ENCODE measurements around the gene PTK7. TPM values are rescaled to one million over a fixed set of nuclear protein-coding genes. Genes with fewer than 3 reads are reported as not detected.
A peak's percentile ranks its signal among the peaks of the same experiment; 100 is the strongest.
"Not testable (repeated sequence)": the region's sequence is repeated elsewhere in the genome, so short reads cannot be mapped to it uniquely, and the experiment has no call there.

PTK7 gene
- total RNA-seq (2014; rRNA removed; shearing (Covaris generic)), result 59.6 and 66.4 TPM in 2 replicates

GRCh38 chr6:43075670-43076463 is at the start of gene PTK7:
Gene PTK7, plus strand, starts transcription at chr6:43076314. Its CDS starts 175 bp downstream, at chr6:43076489.
- DNase-seq (ENCODE audit: low read depth), result peak; percentile 53

- DNase-seq (ENCODE audit: low read depth), result no peak
Observed at GRCh38 chr6:43026365-43026764, 49.7 kb upstream of the PTK7 start.

GRCh38 chr6:43029120-43029519 is 47.0 kb upstream of the PTK7 start:
- DNase-seq (ENCODE audit: low read depth), result no peak

- no peak for DNase-seq (ENCODE audit: low read depth)
Observed at GRCh38 chr6:43032326-43032725, 43.8 kb upstream of the PTK7 start.

- no peak for DNase-seq (ENCODE audit: low read depth)
Observed at GRCh38 chr6:43033496-43034189, 42.5 kb upstream of the PTK7 start.

- DNase-seq (ENCODE audit: low read depth), result no peak
Observed at GRCh38 chr6:43034190-43034525, 42.0 kb upstream of the PTK7 start.

GRCh38 chr6:43035495-43036194 is 40.5 kb upstream of the PTK7 start:
- no peak for DNase-seq (ENCODE audit: low read depth)

- DNase-seq (ENCODE audit: low read depth), result no peak
Observed at GRCh38 chr6:43036712-43037111, 39.4 kb upstream of the PTK7 start.

GRCh38 chr6:43037197-43037596 is 38.9 kb upstream of the PTK7 start:
- DNase-seq (ENCODE audit: low read depth), result no peak

- no peak for DNase-seq (ENCODE audit: low read depth)
Observed at GRCh38 chr6:43037706-43038105, 38.4 kb upstream of the PTK7 start.

GRCh38 chr6:43038727-43039126 is 37.4 kb upstream of the PTK7 start:
- no peak for DNase-seq (ENCODE audit: low read depth)

GRCh38 chr6:43040542-43041257 is 35.4 kb upstream of the PTK7 start:
- no peak for DNase-seq (ENCODE audit: low read depth)

GRCh38 chr6:43041475-43041874 is 34.6 kb upstream of the PTK7 start:
- not testable (repeated sequence) for DNase-seq (ENCODE audit: low read depth)

- no peak for DNase-seq (ENCODE audit: low read depth)
Observed at GRCh38 chr6:43043310-43043709, 32.8 kb upstream of the PTK7 start.

GRCh38 chr6:43045371-43045930 is 30.7 kb upstream of the PTK7 start:
- DNase-seq (ENCODE audit: low read depth), result no peak

GRCh38 chr6:43047998-43048397 is 28.1 kb upstream of the PTK7 start:
- no peak for DNase-seq (ENCODE audit: low read depth)

GRCh38 chr6:43050981-43051380 is 25.1 kb upstream of the PTK7 start:
- DNase-seq (ENCODE audit: low read depth), result no peak

- DNase-seq (ENCODE audit: low read depth), result no peak
Observed at GRCh38 chr6:43052225-43052841, 23.8 kb upstream of the PTK7 start.

GRCh38 chr6:43052842-43053544 is 23.1 kb upstream of the PTK7 start:
- no peak for DNase-seq (ENCODE audit: low read depth)

GRCh38 chr6:43053545-43054205 is 22.4 kb upstream of the PTK7 start, which contains the start of gene CUL7:
Gene CUL7, minus strand, starts transcription at chr6:43053851. Its CDS starts 1,063 bp downstream, at chr6:43052788.
- peak; percentile 97 for DNase-seq (ENCODE audit: low read depth)
